HEK293 (cell line): ENCODE results near the gene ZNF239.

Experiments
- CTCF ChIA-PET: fragments of 350-600 bp; formaldehyde crosslinking; extraction: SDS; loops from one replicate; lab custom pipeline; 2021; ENCODE audit warnings: antibody characterized with exemption; lab: Yijun Ruan, JAX
- POLR2A ChIA-PET: fragments of 300-600 bp; formaldehyde crosslinking; extraction: SDS; loops from one replicate; lab custom pipeline; 2020; ENCODE audit warnings: antibody characterized with exemption, inconsistent platforms; lab: Yijun Ruan, JAX
- H3K27ac ChIP-seq: fragments of 200-500 bp; sonication (Bioruptor generic); 2 replicates; pipeline ENCODE4 v1.5.1; 2014; ENCODE audit warnings: low read depth, low read length, control low read depth, inconsistent platforms; ENCODE audit errors: extremely low read depth
- H3K36me3 ChIP-seq, 2 experiments: fragments of 200-500 bp in 1 of 2; sonication (Bioruptor generic) in 1 of 2; 1 replicate in 1 of 2; 2 replicates in 1 of 2; pipeline ENCODE4 v1.5.1; 2014 to 2017; ENCODE audit warnings: inconsistent platforms in 2 of 2, low read length in 2 of 2; ENCODE audit not compliant: control insufficient read depth in 2 of 2, insufficient read depth in 1 of 2
- H3K4me1 ChIP-seq: fragments of 200-500 bp; sonication (Bioruptor generic); 2 replicates; pipeline ENCODE4 v1.5.1; 2014; ENCODE audit warnings: mild to moderate bottlenecking, low read length, inconsistent platforms; ENCODE audit not compliant: control insufficient read depth, insufficient read depth
- H3K4me3 ChIP-seq: 2 replicates; pipeline ENCODE4 v1.5.1; 2011; ENCODE audit warnings: low read depth, mild to moderate bottlenecking, control low read depth, low read length, moderate library complexity
- H3K9me3 ChIP-seq: fragments of 200-500 bp; sonication (Bioruptor generic); 2 replicates; pipeline ENCODE4 v1.5.1; 2014; ENCODE audit warnings: low read depth, low read length, inconsistent platforms; ENCODE audit not compliant: control insufficient read depth, insufficient read depth
- EGR2 ChIP-seq: fragments of 450-650 bp; formaldehyde crosslinking; IDR thresholded peaks from 2 replicates; pipeline ENCODE4 v1.5.1; 2016; ENCODE audit warnings: low read depth, missing biosample characterization, missing genetic modification characterization
- KLF16 ChIP-seq: fragments of 450-650 bp; formaldehyde crosslinking; IDR thresholded peaks from 2 replicates; pipeline ENCODE4 v1.5.1; 2017; ENCODE audit warnings: missing biosample characterization, missing genetic modification characterization
- TCF7L2 ChIP-seq: IDR thresholded peaks from 2 replicates; pipeline ENCODE4 v1.6.1; 2011; ENCODE audit warnings: low read depth, mild to moderate bottlenecking, inconsistent platforms, low read length, moderate library complexity, borderline replicate concordance
- YY1 ChIP-seq: fragments of 450-650 bp; formaldehyde crosslinking; IDR thresholded peaks from 2 replicates; pipeline ENCODE4 v1.5.1; 2018; ENCODE audit warnings: missing biosample characterization, missing genetic modification characterization
- YY2 ChIP-seq: fragments of 450-650 bp; formaldehyde crosslinking; IDR thresholded peaks from 2 replicates; pipeline ENCODE4 v1.5.1; 2016; ENCODE audit warnings: missing biosample characterization, missing genetic modification characterization
- ZBTB17 ChIP-seq: fragments of 450-650 bp; formaldehyde crosslinking; IDR thresholded peaks from 2 replicates; pipeline ENCODE4 v1.5.1; 2016; ENCODE audit warnings: missing biosample characterization, missing genetic modification characterization
- ZBTB20 ChIP-seq: fragments of 450-650 bp; formaldehyde crosslinking; IDR thresholded peaks from 2 replicates; pipeline ENCODE4 v1.5.1; 2016; ENCODE audit warnings: missing biosample characterization, missing genetic modification characterization
- ZBTB7A ChIP-seq: fragments of 450-650 bp; formaldehyde crosslinking; IDR thresholded peaks from 2 replicates; pipeline ENCODE4 v1.5.1; 2016; ENCODE audit warnings: low read depth, missing biosample characterization, missing genetic modification characterization
- ZBTB8A ChIP-seq: fragments of 450-650 bp; formaldehyde crosslinking; IDR thresholded peaks from 2 replicates; pipeline ENCODE4 v1.5.1; 2016; ENCODE audit warnings: missing biosample characterization, missing genetic modification characterization
- ZFP69B ChIP-seq: fragments of 450-650 bp; formaldehyde crosslinking; IDR thresholded peaks from 2 replicates; pipeline ENCODE4 v1.5.1; 2016; ENCODE audit warnings: missing biosample characterization, missing genetic modification characterization
- ZNF146 ChIP-seq: fragments of 450-650 bp; formaldehyde crosslinking; IDR thresholded peaks from 2 replicates; pipeline ENCODE4 v1.5.1; 2016; ENCODE audit warnings: missing biosample characterization, missing genetic modification characterization
- ZNF19 ChIP-seq: fragments of 450-650 bp; formaldehyde crosslinking; IDR thresholded peaks from 2 replicates; pipeline ENCODE4; 2016; ENCODE audit warnings: missing biosample characterization, missing genetic modification characterization, low read depth
- ZNF239 ChIP-seq: fragments of 450-650 bp; formaldehyde crosslinking; IDR thresholded peaks from 2 replicates; pipeline ENCODE4 v1.5.1; 2016; ENCODE audit warnings: missing biosample characterization, missing genetic modification characterization
- ZNF292 ChIP-seq: fragments of 450-650 bp; formaldehyde crosslinking; IDR thresholded peaks from 2 replicates; pipeline ENCODE4 v1.5.1; 2016; ENCODE audit warnings: low read depth, missing biosample characterization, missing genetic modification characterization, borderline replicate concordance
- ZNF510 ChIP-seq: fragments of 450-650 bp; formaldehyde crosslinking; IDR thresholded peaks from 2 replicates; pipeline ENCODE4 v1.5.1; 2018; ENCODE audit warnings: mild to moderate bottlenecking, missing genetic modification characterization, missing biosample characterization; ENCODE audit not compliant: insufficient replicate concordance
- ZNF521 ChIP-seq: fragments of 450-650 bp; formaldehyde crosslinking; IDR thresholded peaks from 2 replicates; pipeline ENCODE4 v1.5.1; 2017; ENCODE audit warnings: missing biosample characterization, mild to moderate bottlenecking, missing genetic modification characterization
- ZNF558 ChIP-seq: fragments of 450-650 bp; formaldehyde crosslinking; IDR thresholded peaks from 2 replicates; pipeline ENCODE4 v1.5.1; 2016; ENCODE audit warnings: missing biosample characterization, missing genetic modification characterization
- ZNF596 ChIP-seq: fragments of 450-650 bp; IDR thresholded peaks from 2 replicates; pipeline ENCODE4 v1.5.0; 2018; ENCODE audit warnings: missing biosample characterization, mild to moderate bottlenecking, missing genetic modification characterization, moderate library complexity
- ZNF76 ChIP-seq: fragments of 450-650 bp; formaldehyde crosslinking; IDR thresholded peaks from 2 replicates; pipeline ENCODE4; 2016; ENCODE audit warnings: low read depth, missing biosample characterization, missing genetic modification characterization, borderline replicate concordance
- ZNF777 ChIP-seq: fragments of 450-650 bp; formaldehyde crosslinking; IDR thresholded peaks from 2 replicates; pipeline ENCODE4 v1.5.1; 2017; ENCODE audit warnings: missing biosample characterization, missing genetic modification characterization, borderline replicate concordance
- ZNF843 ChIP-seq: fragments of 450-650 bp; formaldehyde crosslinking; IDR thresholded peaks from 2 replicates; pipeline ENCODE4 v1.5.1; 2016; ENCODE audit warnings: missing biosample characterization, missing genetic modification characterization
- ZSCAN16 ChIP-seq: fragments of 450-650 bp; formaldehyde crosslinking; IDR thresholded peaks from 2 replicates; pipeline ENCODE4 v1.5.1; 2016; ENCODE audit warnings: missing biosample characterization, missing genetic modification characterization
- ZSCAN30 ChIP-seq: fragments of 450-650 bp; IDR thresholded peaks from 2 replicates; pipeline ENCODE4 v1.5.1; 2018; ENCODE audit warnings: missing biosample characterization, mild to moderate bottlenecking, missing genetic modification characterization, moderate library complexity
- TF ChIP-seq, protein P1 (sequence below): fragments of 450-650 bp; IDR thresholded peaks from 2 replicates; pipeline ENCODE4 v1.5.1; 2018; ENCODE audit warnings: missing biosample characterization, missing genetic modification characterization
- TF ChIP-seq, protein P2 (sequence below): fragments of 450-650 bp; formaldehyde crosslinking; IDR thresholded peaks from 2 replicates; pipeline ENCODE4 v1.5.1; 2016; ENCODE audit warnings: missing biosample characterization, missing genetic modification characterization
- TF ChIP-seq, protein P3 (sequence below): fragments of 450-650 bp; formaldehyde crosslinking; IDR thresholded peaks from 2 replicates; pipeline ENCODE4 v1.5.1; 2017; ENCODE audit warnings: missing biosample characterization, missing genetic modification characterization
- TF ChIP-seq, protein P4 (sequence below): fragments of 450-650 bp; formaldehyde crosslinking; IDR thresholded peaks from 2 replicates; pipeline ENCODE4 v1.5.1; 2016; ENCODE audit warnings: missing biosample characterization, missing genetic modification characterization
- TF ChIP-seq, protein P5 (sequence below): IDR thresholded peaks from 2 replicates; pipeline ENCODE4 v1.6.1; 2011; ENCODE audit warnings: mild to moderate bottlenecking, low read depth, low read length, borderline replicate concordance

The ZNF239 gene

DNA sequence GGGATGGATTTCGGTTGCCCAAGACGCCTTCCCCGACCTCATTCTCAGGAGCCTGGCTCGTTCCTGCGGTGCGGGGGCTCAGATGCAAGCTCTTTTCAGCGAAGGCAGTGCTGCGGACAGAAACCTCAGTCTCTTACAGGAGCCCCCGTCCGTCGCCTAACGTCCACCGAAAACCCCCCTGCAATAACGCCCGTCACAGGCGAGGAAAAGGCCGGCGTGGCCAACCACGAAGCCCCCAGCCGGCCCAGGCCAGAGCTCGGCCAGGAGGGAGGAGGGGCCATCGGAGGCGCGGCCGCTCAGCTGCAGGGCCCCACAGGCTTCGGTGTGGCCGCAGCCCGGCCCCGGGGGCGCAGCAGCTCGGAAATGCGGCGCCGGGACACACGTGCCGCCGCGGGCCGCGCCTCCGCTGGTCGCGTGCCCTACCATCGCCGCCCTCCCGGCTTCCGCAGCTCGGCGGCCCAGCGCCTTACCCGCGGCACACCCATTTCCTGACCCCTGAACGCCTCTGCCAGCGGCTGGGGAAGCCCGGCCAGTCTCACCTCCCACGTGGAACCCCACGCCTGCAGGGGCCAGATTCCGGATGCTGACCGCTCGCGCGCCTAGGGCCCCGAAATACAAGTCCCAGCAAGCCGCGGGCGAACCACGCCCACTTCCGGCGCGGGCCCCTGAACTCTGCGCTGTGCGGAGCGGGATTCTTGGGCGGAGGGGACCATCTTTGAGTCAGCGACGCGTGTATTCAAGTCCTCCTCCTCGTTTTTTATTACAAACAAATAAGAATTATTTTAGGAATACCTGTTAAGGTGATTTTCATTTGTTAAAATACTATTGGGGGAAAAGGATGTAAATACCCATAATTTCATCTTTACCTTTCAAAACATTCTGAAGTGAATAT lies at the start of gene ZNF239:
Gene ZNF239, minus strand, starts transcription at position 616 of the 892 bp plus-strand sequence. CDS start 16,537 bp downstream, outside the sequence.
- ChIA-PET POLR2A (no interaction called here), CTCF (no interaction called here)
- Histone ChIP-seq H3K9me3 (no peaks in the 10 kb centered on the region), H3K27ac (peak within 1 kb of the TSS; percentile 59; the same call in 1 of the 2 replicates), H3K4me3 (peak within 1 kb of the TSS; percentile 53), H3K36me3 (peaks cover 4 to 30% of the 10 kb centered on the region in 2 experiments; a peak in 2 of 3 replicates), H3K4me1 (no peaks in the 10 kb centered on the region)
- TF ChIP-seq, protein P1, sequence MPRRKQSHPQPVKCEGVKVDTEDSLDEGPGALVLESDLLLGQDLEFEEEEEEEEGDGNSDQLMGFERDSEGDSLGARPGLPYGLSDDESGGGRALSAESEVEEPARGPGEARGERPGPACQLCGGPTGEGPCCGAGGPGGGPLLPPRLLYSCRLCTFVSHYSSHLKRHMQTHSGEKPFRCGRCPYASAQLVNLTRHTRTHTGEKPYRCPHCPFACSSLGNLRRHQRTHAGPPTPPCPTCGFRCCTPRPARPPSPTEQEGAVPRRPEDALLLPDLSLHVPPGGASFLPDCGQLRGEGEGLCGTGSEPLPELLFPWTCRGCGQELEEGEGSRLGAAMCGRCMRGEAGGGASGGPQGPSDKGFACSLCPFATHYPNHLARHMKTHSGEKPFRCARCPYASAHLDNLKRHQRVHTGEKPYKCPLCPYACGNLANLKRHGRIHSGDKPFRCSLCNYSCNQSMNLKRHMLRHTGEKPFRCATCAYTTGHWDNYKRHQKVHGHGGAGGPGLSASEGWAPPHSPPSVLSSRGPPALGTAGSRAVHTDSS (tag by site-specific recombination), result no peak; the same call in 1 of the 2 replicates
- TF ChIP-seq ZNF76 (tag by site-specific recombination) (peak; percentile 86), ZBTB20 (tag by site-specific recombination) (peak; percentile 92), ZBTB17 (tag by site-specific recombination) (peak; percentile 53; the same call in 1 of the 2 replicates), ZNF292 (tag by site-specific recombination) (no peak), ZSCAN16 (no peak), ZNF843 (tag by site-specific recombination) (peak; percentile 16; the same call in 1 of the 2 replicates), KLF16 (no peak), ZNF19 (tag by site-specific recombination) (no peak), YY1 (tag by site-specific recombination) (peak; percentile 49), ZNF558 (tag by site-specific recombination) (no peak), ZBTB7A (0 out of 2 replicates have a peak, but pooled peaks have one; percentile 12), ZNF596 (peak; percentile 41), ZFP69B (tag by site-specific recombination) (0 out of 2 replicates have a peak, but pooled peaks have one; percentile 18), ZSCAN30 (tag by site-specific recombination) (peak; percentile 88), ZNF239 (tag by site-specific recombination) (no peak), ZNF777 (tag by site-specific recombination) (no peak), EGR2 (tag by site-specific recombination) (peak; percentile 91), ZBTB8A (tag by site-specific recombination) (peak; percentile 76), TCF7L2 (no peak), YY2 (tag by site-specific recombination) (no peak), ZNF521 (tag by site-specific recombination) (no peak), ZNF510 (tag by site-specific recombination) (no peak), ZNF146 (no peak)
- TF ChIP-seq, protein P2, sequence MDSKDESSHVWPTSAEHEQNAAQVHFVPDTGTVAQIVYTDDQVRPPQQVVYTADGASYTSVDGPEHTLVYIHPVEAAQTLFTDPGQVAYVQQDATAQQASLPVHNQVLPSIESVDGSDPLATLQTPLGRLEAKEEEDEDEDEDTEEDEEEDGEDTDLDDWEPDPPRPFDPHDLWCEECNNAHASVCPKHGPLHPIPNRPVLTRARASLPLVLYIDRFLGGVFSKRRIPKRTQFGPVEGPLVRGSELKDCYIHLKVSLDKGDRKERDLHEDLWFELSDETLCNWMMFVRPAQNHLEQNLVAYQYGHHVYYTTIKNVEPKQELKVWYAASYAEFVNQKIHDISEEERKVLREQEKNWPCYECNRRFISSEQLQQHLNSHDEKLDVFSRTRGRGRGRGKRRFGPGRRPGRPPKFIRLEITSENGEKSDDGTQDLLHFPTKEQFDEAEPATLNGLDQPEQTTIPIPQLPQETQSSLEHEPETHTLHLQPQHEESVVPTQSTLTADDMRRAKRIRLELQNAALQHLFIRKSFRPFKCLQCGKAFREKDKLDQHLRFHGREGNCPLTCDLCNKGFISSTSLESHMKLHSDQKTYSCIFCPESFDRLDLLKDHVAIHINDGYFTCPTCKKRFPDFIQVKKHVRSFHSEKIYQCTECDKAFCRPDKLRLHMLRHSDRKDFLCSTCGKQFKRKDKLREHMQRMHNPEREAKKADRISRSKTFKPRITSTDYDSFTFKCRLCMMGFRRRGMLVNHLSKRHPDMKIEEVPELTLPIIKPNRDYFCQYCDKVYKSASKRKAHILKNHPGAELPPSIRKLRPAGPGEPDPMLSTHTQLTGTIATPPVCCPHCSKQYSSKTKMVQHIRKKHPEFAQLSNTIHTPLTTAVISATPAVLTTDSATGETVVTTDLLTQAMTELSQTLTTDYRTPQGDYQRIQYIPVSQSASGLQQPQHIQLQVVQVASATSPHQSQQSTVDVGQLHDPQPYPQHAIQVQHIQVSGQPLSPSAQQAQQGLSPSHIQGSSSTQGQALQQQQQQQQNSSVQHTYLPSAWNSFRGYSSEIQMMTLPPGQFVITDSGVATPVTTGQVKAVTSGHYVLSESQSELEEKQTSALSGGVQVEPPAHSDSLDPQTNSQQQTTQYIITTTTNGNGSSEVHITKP, result peak; percentile 90
- TF ChIP-seq, protein P3, sequence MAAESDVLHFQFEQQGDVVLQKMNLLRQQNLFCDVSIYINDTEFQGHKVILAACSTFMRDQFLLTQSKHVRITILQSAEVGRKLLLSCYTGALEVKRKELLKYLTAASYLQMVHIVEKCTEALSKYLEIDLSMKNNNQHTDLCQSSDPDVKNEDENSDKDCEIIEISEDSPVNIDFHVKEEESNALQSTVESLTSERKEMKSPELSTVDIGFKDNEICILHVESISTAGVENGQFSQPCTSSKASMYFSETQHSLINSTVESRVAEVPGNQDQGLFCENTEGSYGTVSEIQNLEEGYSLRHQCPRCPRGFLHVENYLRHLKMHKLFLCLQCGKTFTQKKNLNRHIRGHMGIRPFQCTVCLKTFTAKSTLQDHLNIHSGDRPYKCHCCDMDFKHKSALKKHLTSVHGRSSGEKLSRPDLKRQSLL, result 0 out of 2 replicates have a peak, but pooled peaks have one; percentile 5
- TF ChIP-seq, protein P4, sequence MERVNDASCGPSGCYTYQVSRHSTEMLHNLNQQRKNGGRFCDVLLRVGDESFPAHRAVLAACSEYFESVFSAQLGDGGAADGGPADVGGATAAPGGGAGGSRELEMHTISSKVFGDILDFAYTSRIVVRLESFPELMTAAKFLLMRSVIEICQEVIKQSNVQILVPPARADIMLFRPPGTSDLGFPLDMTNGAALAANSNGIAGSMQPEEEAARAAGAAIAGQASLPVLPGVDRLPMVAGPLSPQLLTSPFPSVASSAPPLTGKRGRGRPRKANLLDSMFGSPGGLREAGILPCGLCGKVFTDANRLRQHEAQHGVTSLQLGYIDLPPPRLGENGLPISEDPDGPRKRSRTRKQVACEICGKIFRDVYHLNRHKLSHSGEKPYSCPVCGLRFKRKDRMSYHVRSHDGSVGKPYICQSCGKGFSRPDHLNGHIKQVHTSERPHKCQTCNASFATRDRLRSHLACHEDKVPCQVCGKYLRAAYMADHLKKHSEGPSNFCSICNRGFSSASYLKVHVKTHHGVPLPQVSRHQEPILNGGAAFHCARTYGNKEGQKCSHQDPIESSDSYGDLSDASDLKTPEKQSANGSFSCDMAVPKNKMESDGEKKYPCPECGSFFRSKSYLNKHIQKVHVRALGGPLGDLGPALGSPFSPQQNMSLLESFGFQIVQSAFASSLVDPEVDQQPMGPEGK (tag by site-specific recombination), result peak; percentile 50; the same call in 1 of the 2 replicates
- TF ChIP-seq, protein P5, sequence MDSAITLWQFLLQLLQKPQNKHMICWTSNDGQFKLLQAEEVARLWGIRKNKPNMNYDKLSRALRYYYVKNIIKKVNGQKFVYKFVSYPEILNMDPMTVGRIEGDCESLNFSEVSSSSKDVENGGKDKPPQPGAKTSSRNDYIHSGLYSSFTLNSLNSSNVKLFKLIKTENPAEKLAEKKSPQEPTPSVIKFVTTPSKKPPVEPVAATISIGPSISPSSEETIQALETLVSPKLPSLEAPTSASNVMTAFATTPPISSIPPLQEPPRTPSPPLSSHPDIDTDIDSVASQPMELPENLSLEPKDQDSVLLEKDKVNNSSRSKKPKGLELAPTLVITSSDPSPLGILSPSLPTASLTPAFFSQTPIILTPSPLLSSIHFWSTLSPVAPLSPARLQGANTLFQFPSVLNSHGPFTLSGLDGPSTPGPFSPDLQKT, result peak; percentile 61; the same call in 1 of the 2 replicates
